ENCODE measurements around the gene TM2D1. TPM values are rescaled to one million over a fixed set of nuclear protein-coding genes. Genes with fewer than 3 reads are reported as not detected.

Gene TM2D1
- total RNA-seq, 1 donor from 2014 or later, result 41.0 TPM

DNA sequence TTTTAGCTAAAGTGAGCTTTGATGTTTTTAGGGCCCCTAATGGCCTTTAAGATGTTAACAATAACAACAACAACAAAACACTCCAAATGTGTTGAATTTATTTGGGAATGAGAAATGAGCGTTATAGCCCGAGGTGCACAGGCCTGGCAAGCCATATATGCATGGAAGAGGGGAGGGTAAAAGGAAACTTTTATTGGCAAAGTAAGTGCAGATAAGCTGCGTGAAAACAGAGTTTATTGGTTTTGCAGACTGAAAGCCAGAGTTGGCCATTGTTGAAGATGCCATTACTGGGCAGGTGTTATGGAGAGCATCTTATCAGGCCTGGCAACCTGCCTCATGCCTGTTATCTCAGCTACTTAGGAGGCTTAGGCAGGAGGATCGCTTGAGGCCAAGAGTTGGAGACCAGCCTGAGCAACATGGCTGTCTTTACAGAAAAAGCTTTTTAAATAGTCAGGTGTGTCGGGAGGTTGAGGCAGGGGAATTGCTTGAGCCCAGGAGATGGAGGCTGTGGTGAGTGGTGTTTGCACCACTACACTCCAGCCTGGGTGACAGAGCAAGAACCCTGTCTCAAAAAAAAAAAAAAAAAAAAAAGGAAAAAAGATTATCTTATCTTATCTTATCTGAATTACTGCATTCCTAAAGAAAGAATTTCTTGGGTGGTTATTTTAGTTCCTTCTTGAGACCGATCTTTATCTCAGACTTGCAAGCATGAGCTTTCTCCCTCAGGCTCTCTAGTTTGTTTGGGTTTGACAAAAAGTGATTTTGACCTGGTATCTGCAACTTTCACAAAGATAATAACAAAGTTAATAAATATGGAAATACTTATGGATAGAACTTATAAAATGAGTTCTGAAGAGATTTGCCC is 19.0 kb upstream of the TM2D1 start:
- H3K36me3 ChIP-seq, result no peaks in the 10 kb centered on the region
- no peaks in the 10 kb centered on the region for H3K27me3 ChIP-seq
- intact Hi-C loops (cut with DNase I), result no loop called here
- peaks cover 14% of the 10 kb centered on the region for H3K4me1 ChIP-seq
- ATAC-seq (no peak), DNase-seq (no peak)
- TF ChIP-seq, protein P1, sequence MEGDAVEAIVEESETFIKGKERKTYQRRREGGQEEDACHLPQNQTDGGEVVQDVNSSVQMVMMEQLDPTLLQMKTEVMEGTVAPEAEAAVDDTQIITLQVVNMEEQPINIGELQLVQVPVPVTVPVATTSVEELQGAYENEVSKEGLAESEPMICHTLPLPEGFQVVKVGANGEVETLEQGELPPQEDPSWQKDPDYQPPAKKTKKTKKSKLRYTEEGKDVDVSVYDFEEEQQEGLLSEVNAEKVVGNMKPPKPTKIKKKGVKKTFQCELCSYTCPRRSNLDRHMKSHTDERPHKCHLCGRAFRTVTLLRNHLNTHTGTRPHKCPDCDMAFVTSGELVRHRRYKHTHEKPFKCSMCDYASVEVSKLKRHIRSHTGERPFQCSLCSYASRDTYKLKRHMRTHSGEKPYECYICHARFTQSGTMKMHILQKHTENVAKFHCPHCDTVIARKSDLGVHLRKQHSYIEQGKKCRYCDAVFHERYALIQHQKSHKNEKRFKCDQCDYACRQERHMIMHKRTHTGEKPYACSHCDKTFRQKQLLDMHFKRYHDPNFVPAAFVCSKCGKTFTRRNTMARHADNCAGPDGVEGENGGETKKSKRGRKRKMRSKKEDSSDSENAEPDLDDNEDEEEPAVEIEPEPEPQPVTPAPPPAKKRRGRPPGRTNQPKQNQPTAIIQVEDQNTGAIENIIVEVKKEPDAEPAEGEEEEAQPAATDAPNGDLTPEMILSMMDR (IDR thresholded peaks at IDR 0.05), result no peak
- peak overlapping the region; percentile 82 for H3K4me3 ChIP-seq
- peak overlapping the region; percentile 96 for H3K27ac ChIP-seq
- H3K9me3 ChIP-seq, result no peaks in the 10 kb centered on the region

DNA sequence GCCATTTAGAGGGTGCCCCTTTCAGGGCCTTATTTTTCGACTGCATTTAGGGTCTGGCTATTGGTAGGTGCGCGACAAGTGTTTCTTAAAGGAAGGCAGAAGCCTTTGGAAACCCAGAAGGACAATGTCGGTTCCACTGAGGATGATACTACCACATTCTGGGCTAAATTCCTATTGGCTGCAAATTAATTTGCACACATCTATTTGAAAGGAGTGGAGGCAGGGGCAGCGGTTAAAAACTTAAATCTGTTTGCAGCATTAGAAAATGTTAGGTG is 18.4 kb upstream of the TM2D1 start:
- TF ChIP-seq, protein P1 (IDR thresholded peaks at IDR 0.05), result no peak
- Histone ChIP-seq H3K4me1 (peaks cover 14% of the 10 kb centered on the region), H3K27ac (peak overlapping the region; percentile 96), H3K4me3 (peak overlapping the region; percentile 82), H3K9me3 (no peaks in the 10 kb centered on the region), H3K36me3 (no peaks in the 10 kb centered on the region), H3K27me3 (no peaks in the 10 kb centered on the region)
- ATAC-seq (no peak), DNase-seq (no peak)
- intact Hi-C loops (cut with DNase I), result no loop called here

DNA sequence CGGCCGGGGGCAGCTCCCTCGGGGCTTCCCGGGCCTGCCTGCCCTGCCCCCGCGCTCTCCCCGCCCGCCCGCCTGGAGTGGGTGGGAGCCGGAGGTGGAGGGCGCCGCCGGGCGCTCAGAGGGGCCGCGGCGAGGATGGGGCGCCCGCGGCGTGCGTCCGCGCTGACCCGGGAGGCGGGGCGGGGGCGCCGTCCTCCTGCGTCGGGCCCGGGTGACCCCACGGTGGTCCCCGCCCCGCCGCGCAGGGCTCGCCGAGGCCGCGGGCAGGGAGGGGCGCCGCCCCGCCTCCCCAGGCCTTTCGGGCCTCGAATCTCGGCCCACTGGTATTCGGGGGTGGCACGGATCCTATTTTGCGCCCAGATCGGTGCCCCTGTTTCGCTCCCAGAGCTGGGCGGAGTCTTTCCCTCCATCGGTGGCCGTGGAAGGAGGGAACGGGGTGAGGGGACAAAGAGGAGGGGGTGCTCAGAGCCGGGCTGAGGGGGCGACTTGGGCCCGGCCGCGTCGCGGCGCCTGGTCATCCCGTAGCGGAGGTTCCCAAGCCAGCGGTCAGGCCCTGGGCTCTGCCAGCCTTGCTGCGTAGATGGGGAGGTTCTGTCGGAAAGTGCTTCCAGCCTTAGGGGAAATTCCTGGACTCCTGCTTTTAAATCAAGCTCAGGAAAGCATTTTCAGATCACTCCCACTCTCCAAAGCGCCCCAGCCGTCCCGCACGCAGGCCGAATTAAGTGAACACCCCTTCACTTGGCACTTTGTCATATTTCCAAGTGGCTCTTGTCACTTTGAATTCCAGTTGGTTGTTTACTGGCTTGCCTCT is 17.9 kb upstream of the TM2D1 start:
- Histone ChIP-seq H3K27me3 (no peaks in the 10 kb centered on the region), H3K4me1 (peaks cover 14% of the 10 kb centered on the region), H3K36me3 (no peaks in the 10 kb centered on the region), H3K27ac (peak overlapping the region; percentile 96), H3K4me3 (peak overlapping the region; percentile 82), H3K9me3 (no peaks in the 10 kb centered on the region)
- peak; percentile 86 for ATAC-seq
- TF ChIP-seq, protein P1 (IDR thresholded peaks at IDR 0.05), result no peak
- intact Hi-C loops (cut with DNase I), result no loop called here
- no peak for DNase-seq

DNA sequence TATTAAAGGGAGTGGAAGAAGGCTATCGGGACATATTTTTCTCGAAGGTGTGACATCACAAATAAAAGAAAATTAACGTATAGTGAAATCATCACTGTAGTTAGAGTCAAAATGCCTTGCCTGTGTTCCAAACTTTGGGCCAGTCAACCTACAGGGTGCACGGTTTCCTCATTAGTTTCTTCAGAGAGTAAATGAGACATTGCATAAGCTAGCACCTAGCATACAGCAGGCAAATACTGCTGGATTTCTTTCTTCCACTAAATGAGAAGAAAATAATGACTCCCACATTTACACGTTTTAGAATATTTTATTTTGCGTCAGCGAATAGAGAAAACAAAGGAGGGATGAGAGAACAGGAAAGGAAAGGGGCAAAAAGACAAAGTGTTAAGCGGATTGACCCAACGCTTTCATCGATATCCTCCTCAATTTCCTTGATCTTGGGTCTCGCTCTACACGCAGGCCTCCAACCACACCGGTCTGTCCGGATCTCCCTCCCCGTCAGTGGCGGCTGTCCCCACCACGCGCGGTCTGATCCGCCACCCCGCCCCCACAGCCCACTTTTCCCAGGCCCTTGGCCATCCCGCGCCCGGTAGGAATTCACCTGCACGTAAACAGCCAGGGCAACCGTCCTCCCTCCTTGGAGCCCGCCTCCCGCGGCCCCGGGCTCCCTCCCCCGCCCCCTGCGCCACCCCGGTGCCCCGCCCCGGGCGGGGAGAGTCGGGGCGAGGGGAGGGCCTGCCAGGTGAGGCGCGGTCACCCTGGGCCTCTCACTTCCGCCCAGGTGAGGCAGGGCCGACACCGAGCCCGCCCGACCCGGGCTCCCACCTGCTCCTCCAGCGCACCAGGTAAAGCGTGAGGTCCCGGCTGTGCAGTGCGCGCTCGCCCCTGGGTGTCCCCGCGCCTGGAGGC is 17.0 kb upstream of the TM2D1 start, which contains the start of gene PATJ:
Gene PATJ (plus strand): TSS at position 770 of the 909 bp plus-strand sequence. CDS start 20,413 bp downstream, outside the sequence.
- DNase-seq, result peak; percentile 91
- intact Hi-C loops (cut with DNase I), result no loop called here
- ATAC-seq, result peak; percentile 97

More for the DNA sequence above, 17.0 kb upstream of the TM2D1 start, which contains the start of gene PATJ:
- no peaks in the 10 kb centered on the region for H3K36me3 ChIP-seq
- H3K9me3 ChIP-seq, result no peaks in the 10 kb centered on the region
- no peaks in the 10 kb centered on the region for H3K27me3 ChIP-seq
- TF ChIP-seq, protein P1 (IDR thresholded peaks at IDR 0.05), result no peak
- H3K4me3 ChIP-seq, result peak within 1 kb of the TSS; percentile 82
- peaks cover 14% of the 10 kb centered on the region for H3K4me1 ChIP-seq
- peak within 1 kb of the TSS; percentile 96 for H3K27ac ChIP-seq
